ENCODE measurements around the gene GAREM2.

Gene GAREM2

GRCh38 chr2:26185954-26186770, 13.3 kb downstream of the GAREM2 start:
- H3K4me3 ChIP-seq (ENCODE audit: control insufficient read depth, low read depth, low read length): no peak overlapping the region; the same call in 1 of the 2 replicates
- DNase-seq (ENCODE audit: low read depth): no peak
- no peak for TF ChIP-seq CTCF (IDR thresholded peaks at IDR 0.05; ENCODE audit: control insufficient read depth, insufficient read depth, low read depth, low read length, missing control alignments)

- no peak overlapping the region for H3K4me3 ChIP-seq (ENCODE audit: control insufficient read depth, low read depth, low read length)
- DNase-seq (ENCODE audit: low read depth): no peak
- TF ChIP-seq CTCF (IDR thresholded peaks at IDR 0.05; ENCODE audit: control insufficient read depth, insufficient read depth, low read depth, low read length, missing control alignments): no peak
Measured at GRCh38 chr2:26187114-26187513, 14.2 kb downstream of the GAREM2 start.

- no peak for TF ChIP-seq CTCF (IDR thresholded peaks at IDR 0.05; ENCODE audit: control insufficient read depth, insufficient read depth, low read depth, low read length, missing control alignments)
- no peak for DNase-seq (ENCODE audit: low read depth)
- H3K4me3 ChIP-seq (ENCODE audit: control insufficient read depth, low read depth, low read length): no peak overlapping the region
Measured at GRCh38 chr2:26187537-26188104, 14.7 kb downstream of the GAREM2 start.

GRCh38 chr2:26189123-26189522, 16.2 kb downstream of the GAREM2 start:
- TF ChIP-seq CTCF (IDR thresholded peaks at IDR 0.05; ENCODE audit: control insufficient read depth, insufficient read depth, low read depth, low read length, missing control alignments): no peak
- no peak overlapping the region for H3K4me3 ChIP-seq (ENCODE audit: control insufficient read depth, low read depth, low read length)
- no peak for DNase-seq (ENCODE audit: low read depth)

- no peak for TF ChIP-seq CTCF (IDR thresholded peaks at IDR 0.05; ENCODE audit: control insufficient read depth, insufficient read depth, low read depth, low read length, missing control alignments)
- DNase-seq (ENCODE audit: low read depth): no peak
- no peak overlapping the region for H3K4me3 ChIP-seq (ENCODE audit: control insufficient read depth, low read depth, low read length)
Measured at GRCh38 chr2:26189751-26190150, 16.9 kb downstream of the GAREM2 start.

- no peak for TF ChIP-seq CTCF (IDR thresholded peaks at IDR 0.05; ENCODE audit: control insufficient read depth, insufficient read depth, low read depth, low read length, missing control alignments)
- H3K4me3 ChIP-seq (ENCODE audit: control insufficient read depth, low read depth, low read length): no peak overlapping the region
- no peak for DNase-seq (ENCODE audit: low read depth)
Measured at GRCh38 chr2:26190369-26190768, 17.5 kb downstream of the GAREM2 start.

All from AG09309 (cell line).